Ishikawa (cell line): Measurements from ENCODE around the gene CCDC81.

Source experiments
- MAX ChIP-seq: IDR thresholded peaks from 2 replicates; pipeline ENCODE4 v1.6.1; 2012
- NFIC ChIP-seq: IDR thresholded peaks from 2 replicates; pipeline ENCODE4 v1.6.1; 2012
- TCF12 ChIP-seq: IDR thresholded peaks from 2 replicates; pipeline ENCODE4 v1.6.1; 2012; ENCODE audit warnings: low read depth
- YY1 ChIP-seq: IDR thresholded peaks from 2 replicates; pipeline ENCODE4 v1.6.1; 2012; ENCODE audit warnings: low read depth

DNA sequence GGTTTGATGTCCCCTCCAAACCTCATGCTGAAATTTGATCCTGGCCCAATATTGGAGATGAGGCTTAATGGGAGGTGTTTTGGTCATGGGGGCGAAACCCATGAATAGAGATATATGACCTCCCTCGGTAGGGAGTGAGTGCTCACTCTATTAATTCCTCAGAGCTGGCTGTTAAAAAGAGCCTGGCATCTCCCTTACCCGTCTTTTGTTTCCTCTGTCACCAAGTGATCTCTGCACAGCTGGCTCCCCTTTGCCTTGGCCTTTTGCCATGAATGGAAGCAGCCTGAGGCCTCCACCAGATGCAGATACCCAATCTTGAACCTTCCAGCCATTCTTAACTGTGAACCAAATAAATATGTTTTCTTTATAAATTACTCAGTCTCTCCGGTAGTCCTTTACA lies 4.5 kb upstream of the CCDC81 start:
- TF ChIP-seq NFIC (0 out of 2 replicates have a peak, but pooled peaks have one; percentile 20), TCF12 (no peak), YY1 (no peak), MAX (no peak)
